HepG2 (cell line): Measurements from ENCODE around the gene RIPK1. TPM values are rescaled to one million over a fixed set of nuclear protein-coding genes. Genes with fewer than 3 reads are reported as not detected.

ENCODE experiments used
- DNMT3B ChIP-seq: conservative IDR thresholded peaks from 2 replicates; pipeline ENCODE4 v1.6.1; 2016; ENCODE audit warnings: missing biosample characterization, control low read depth
- ETV6 ChIP-seq: sonication (generic); formaldehyde crosslinking; conservative IDR thresholded peaks from 2 replicates; pipeline ENCODE4 v1.4.0; 2020; ENCODE audit warnings: missing genetic modification reagents
- FOXA1 ChIP-seq, 2 experiments: fragments of 450-650 bp in 1 of 2; sonication (generic) in 1 of 2; formaldehyde crosslinking in 1 of 2; IDR thresholded peaks; 2 replicates each; pipeline versions ENCODE4 v1.4.0 to v1.6.1; 2016 to 2020; ENCODE audit warnings: missing genetic modification reagents in 1 of 2
- GTF2F1 ChIP-seq: fragments of 150-350 bp; IDR thresholded peaks from 2 replicates; pipeline ENCODE4 v1.6.1; 2014; ENCODE audit warnings: low read length
- HNRNPUL1 ChIP-seq: fragments of 200-400 bp; formaldehyde crosslinking; IDR thresholded peaks from 2 replicates; pipeline ENCODE4 v1.6.1; 2017; ENCODE audit warnings: low read depth, mild to moderate bottlenecking, low read length, moderate library complexity
- ISX ChIP-seq: sonication (generic); formaldehyde crosslinking; conservative IDR thresholded peaks from 2 replicates; pipeline ENCODE4 v1.5.0; 2020; ENCODE audit warnings: missing genetic modification reagents
- MYC ChIP-seq: sonication (generic); formaldehyde crosslinking; IDR thresholded peaks from 2 replicates; pipeline ENCODE4 v1.9.0; 2021; ENCODE audit warnings: missing genetic modification reagents, borderline replicate concordance
- MZF1 ChIP-seq: sonication (generic); formaldehyde crosslinking; IDR thresholded peaks from 2 replicates; pipeline ENCODE4 v1.8.1; 2023; ENCODE audit warnings: mild to moderate bottlenecking, missing genetic modification reagents, borderline replicate concordance
- PHF20 ChIP-seq: sonication (generic); formaldehyde crosslinking; IDR thresholded peaks from 2 replicates; pipeline ENCODE4 v1.5.0; 2020; ENCODE audit warnings: mild to moderate bottlenecking, missing genetic modification reagents
- RAD21 ChIP-seq: fragments of 450-650 bp; formaldehyde crosslinking; IDR thresholded peaks from 2 replicates; pipeline ENCODE4 v1.5.0; 2020; ENCODE audit warnings: mild to moderate bottlenecking
- SETDB1 ChIP-seq: sonication (generic); formaldehyde crosslinking; IDR thresholded peaks from 2 replicates; pipeline ENCODE4 v1.5.1; 2020; ENCODE audit warnings: missing genetic modification reagents, mild to moderate bottlenecking, borderline replicate concordance
- SNAI1 ChIP-seq: sonication (generic); formaldehyde crosslinking; IDR thresholded peaks from 2 replicates; pipeline ENCODE4 v1.5.0; 2020; ENCODE audit warnings: mild to moderate bottlenecking, missing genetic modification reagents, borderline replicate concordance
- SP4 ChIP-seq: sonication (generic); formaldehyde crosslinking; IDR thresholded peaks from 2 replicates; pipeline ENCODE4 v1.8.1; 2023; ENCODE audit warnings: mild to moderate bottlenecking, missing genetic modification reagents
- ZFP62 ChIP-seq: sonication (generic); formaldehyde crosslinking; IDR thresholded peaks from 2 replicates; pipeline ENCODE4 v1.4.0; 2020; ENCODE audit warnings: missing genetic modification reagents
- ZNF282 ChIP-seq: fragments of 450-650 bp; IDR thresholded peaks from 2 replicates; pipeline ENCODE4 v1.6.1; 2018; ENCODE audit not compliant: partially characterized antibody
- ZNF549 ChIP-seq: sonication (generic); formaldehyde crosslinking; IDR thresholded peaks from 2 replicates; pipeline ENCODE4 v1.5.0; 2020; ENCODE audit warnings: missing genetic modification reagents
- ZNF616 ChIP-seq: sonication (generic); formaldehyde crosslinking; IDR thresholded peaks from 2 replicates; pipeline ENCODE4 v1.5.0; 2020; ENCODE audit warnings: low read depth, mild to moderate bottlenecking, missing genetic modification reagents
- polyA plus RNA-seq, 8 experiments: library from polyadenylated mRNA; depleted of rRNA in 3 of 8; stranded (reverse) in 7 of 8; unstranded in 1 of 8; fragments of >200 nt; fragmentation: Illumina TruSeq in 4 of 8; extraction: Trizol in 4 of 8; gene quantifications; 2 replicates each; pipeline versions ENCODE4 v1.2.1 to v1.2.3, GENCODE V29; 2011 to 2016; ENCODE audit warnings: low read depth in 4 of 8, missing spikeins in 1 of 8, mixed read lengths in 1 of 8; ENCODE audit not compliant: insufficient read depth in 1 of 8
- total RNA-seq, 5 experiments: library from RNA; depleted of rRNA; stranded (reverse); fragments of >200 nt; fragmentation: Illumina TruSeq; extraction: Trizol; gene quantifications; 2 replicates each; pipeline ENCODE4 v1.2.3, GENCODE V29; 2016; ENCODE audit warnings: low read depth in 1 of 5
- TF ChIP-seq, protein P1 (sequence below): sonication (generic); formaldehyde crosslinking; IDR thresholded peaks from 2 replicates; pipeline ENCODE4 v1.5.0; 2020; ENCODE audit warnings: mild to moderate bottlenecking, low read depth, missing genetic modification reagents, borderline replicate concordance
- TF ChIP-seq, protein P2 (sequence below): sonication (generic); formaldehyde crosslinking; IDR thresholded peaks from 2 replicates; pipeline ENCODE4 v1.4.0; 2020; ENCODE audit warnings: missing genetic modification reagents, borderline replicate concordance
- TF ChIP-seq, protein P3 (sequence below): IDR thresholded peaks from 2 replicates; pipeline ENCODE4 v1.6.1; 2016
- TF ChIP-seq, protein P4 (sequence below): sonication (generic); formaldehyde crosslinking; IDR thresholded peaks from 2 replicates; pipeline ENCODE4 v1.4.0; 2020; ENCODE audit warnings: missing genetic modification reagents
- TF ChIP-seq, protein P5 (sequence below): sonication (generic); formaldehyde crosslinking; IDR thresholded peaks from 2 replicates; pipeline ENCODE4 v1.4.0; 2020; ENCODE audit warnings: missing genetic modification reagents

RIPK1 gene
- total and polyA plus RNA-seq, 2 of the 13 experiments (the other 11 are each of a cell fraction or from before 2014, with no cell fraction given) = 9.0 to 10.3 TPM

DNA sequence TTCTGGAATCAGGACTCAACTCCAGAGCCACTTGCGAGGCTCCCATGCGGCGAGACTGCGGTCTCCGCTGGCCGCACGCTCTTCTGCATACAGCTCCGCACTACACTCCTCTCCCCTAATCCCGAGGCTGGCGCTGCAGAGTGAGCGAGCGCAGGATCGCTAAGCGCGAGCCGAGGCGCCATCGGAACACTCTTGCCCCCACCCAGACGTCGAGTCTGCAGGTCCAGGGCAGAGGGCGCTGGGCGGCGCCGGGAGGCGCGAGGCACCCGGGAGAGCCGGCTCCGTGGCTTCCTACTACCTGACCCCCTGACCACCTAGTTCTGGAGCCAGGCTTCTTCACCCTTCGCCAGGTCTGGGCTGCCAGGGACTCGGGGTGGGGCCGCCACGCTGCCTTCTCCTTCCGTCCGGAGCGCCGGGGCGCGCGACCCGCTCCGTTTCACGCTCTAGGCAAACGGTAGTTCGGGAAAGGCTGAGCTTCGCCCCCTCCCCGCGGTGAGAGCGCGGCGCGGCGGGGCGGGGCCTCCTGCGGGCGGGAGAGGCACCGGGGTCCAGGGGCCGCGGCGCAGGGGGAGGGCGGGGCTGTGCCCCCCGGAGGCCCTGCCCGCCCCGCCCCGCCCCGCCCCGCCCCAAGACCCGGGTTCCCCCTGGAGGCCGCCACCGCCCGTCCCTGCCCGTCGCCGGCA lies 94.4 kb downstream of the RIPK1 start (continued):
- TF ChIP-seq, protein P1, sequence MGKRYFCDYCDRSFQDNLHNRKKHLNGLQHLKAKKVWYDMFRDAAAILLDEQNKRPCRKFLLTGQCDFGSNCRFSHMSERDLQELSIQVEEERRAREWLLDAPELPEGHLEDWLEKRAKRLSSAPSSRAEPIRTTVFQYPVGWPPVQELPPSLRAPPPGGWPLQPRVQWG (CRISPR knock-in tag) = no peak
- no peak for TF ChIP-seq GTF2F1
- peak; percentile 81 for TF ChIP-seq RAD21 (CRISPR knock-in tag)
- TF ChIP-seq MZF1 (CRISPR knock-in tag) = no peak
- TF ChIP-seq, protein P2, sequence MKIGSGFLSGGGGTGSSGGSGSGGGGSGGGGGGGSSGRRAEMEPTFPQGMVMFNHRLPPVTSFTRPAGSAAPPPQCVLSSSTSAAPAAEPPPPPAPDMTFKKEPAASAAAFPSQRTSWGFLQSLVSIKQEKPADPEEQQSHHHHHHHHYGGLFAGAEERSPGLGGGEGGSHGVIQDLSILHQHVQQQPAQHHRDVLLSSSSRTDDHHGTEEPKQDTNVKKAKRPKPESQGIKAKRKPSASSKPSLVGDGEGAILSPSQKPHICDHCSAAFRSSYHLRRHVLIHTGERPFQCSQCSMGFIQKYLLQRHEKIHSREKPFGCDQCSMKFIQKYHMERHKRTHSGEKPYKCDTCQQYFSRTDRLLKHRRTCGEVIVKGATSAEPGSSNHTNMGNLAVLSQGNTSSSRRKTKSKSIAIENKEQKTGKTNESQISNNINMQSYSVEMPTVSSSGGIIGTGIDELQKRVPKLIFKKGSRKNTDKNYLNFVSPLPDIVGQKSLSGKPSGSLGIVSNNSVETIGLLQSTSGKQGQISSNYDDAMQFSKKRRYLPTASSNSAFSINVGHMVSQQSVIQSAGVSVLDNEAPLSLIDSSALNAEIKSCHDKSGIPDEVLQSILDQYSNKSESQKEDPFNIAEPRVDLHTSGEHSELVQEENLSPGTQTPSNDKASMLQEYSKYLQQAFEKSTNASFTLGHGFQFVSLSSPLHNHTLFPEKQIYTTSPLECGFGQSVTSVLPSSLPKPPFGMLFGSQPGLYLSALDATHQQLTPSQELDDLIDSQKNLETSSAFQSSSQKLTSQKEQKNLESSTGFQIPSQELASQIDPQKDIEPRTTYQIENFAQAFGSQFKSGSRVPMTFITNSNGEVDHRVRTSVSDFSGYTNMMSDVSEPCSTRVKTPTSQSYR = peak; percentile 49; the same call in 1 of the 2 replicates
- peak; percentile 87 for TF ChIP-seq SP4
- TF ChIP-seq MYC = peak; percentile 86
- 0 out of 2 replicates have a peak, but pooled peaks have one; percentile 27 for TF ChIP-seq ETV6
- no peak for TF ChIP-seq FOXA1 (IDR thresholded peaks at IDR 0.05)
- 0 out of 2 replicates have a peak, but pooled peaks have one; percentile 8 for TF ChIP-seq FOXA1 (CRISPR knock-in tag; IDR thresholded peaks at IDR 0.05)
- no peak for TF ChIP-seq ZFP62 (CRISPR knock-in tag)
- no peak; the same call in 1 of the 2 replicates for TF ChIP-seq PHF20
- peak; percentile 36; the same call in 1 of the 2 replicates for TF ChIP-seq HNRNPUL1
- TF ChIP-seq, protein P3, sequence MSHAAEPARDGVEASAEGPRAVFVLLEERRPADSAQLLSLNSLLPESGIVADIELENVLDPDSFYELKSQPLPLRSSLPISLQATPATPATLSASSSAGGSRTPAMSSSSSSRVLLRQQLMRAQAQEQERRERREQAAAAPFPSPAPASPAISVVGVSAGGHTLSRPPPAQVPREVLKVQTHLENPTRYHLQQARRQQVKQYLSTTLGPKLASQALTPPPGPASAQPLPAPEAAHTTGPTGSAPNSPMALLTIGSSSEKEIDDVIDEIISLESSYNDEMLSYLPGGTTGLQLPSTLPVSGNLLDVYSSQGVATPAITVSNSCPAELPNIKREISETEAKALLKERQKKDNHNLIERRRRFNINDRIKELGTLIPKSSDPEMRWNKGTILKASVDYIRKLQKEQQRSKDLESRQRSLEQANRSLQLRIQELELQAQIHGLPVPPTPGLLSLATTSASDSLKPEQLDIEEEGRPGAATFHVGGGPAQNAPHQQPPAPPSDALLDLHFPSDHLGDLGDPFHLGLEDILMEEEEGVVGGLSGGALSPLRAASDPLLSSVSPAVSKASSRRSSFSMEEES = peak; percentile 71
- TF ChIP-seq, protein P4, sequence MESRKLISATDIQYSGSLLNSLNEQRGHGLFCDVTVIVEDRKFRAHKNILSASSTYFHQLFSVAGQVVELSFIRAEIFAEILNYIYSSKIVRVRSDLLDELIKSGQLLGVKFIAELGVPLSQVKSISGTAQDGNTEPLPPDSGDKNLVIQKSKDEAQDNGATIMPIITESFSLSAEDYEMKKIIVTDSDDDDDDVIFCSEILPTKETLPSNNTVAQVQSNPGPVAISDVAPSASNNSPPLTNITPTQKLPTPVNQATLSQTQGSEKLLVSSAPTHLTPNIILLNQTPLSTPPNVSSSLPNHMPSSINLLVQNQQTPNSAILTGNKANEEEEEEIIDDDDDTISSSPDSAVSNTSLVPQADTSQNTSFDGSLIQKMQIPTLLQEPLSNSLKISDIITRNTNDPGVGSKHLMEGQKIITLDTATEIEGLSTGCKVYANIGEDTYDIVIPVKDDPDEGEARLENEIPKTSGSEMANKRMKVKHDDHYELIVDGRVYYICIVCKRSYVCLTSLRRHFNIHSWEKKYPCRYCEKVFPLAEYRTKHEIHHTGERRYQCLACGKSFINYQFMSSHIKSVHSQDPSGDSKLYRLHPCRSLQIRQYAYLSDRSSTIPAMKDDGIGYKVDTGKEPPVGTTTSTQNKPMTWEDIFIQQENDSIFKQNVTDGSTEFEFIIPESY = no peak; the same call in 1 of the 2 replicates
- TF ChIP-seq ZNF282 = no peak
- no peak for TF ChIP-seq SETDB1
- TF ChIP-seq, protein P5, sequence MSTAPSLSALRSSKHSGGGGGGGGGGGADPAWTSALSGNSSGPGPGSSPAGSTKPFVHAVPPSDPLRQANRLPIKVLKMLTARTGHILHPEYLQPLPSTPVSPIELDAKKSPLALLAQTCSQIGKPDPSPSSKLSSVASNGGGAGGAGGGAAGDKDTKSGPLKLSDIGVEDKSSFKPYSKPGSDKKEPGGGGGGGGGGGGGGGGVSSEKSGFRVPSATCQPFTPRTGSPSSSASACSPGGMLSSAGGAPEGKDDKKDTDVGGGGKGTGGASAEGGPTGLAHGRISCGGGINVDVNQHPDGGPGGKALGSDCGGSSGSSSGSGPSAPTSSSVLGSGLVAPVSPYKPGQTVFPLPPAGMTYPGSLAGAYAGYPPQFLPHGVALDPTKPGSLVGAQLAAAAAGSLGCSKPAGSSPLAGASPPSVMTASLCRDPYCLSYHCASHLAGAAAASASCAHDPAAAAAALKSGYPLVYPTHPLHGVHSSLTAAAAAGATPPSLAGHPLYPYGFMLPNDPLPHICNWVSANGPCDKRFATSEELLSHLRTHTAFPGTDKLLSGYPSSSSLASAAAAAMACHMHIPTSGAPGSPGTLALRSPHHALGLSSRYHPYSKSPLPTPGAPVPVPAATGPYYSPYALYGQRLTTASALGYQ (CRISPR knock-in tag) = peak; percentile 67; the same call in 1 of the 2 replicates
- TF ChIP-seq ZNF549 (CRISPR knock-in tag) = no peak
- TF ChIP-seq ISX (CRISPR knock-in tag) = no peak
- no peak for TF ChIP-seq DNMT3B (CRISPR knock-in tag)
- TF ChIP-seq ZNF616 = peak; percentile 66; the same call in 1 of the 2 replicates
- TF ChIP-seq SNAI1 (CRISPR knock-in tag) = peak; percentile 91
